ENCODE results near the gene FRAS1.

GRCh38 chr4:78525559-78525958, 468.4 kb downstream of the FRAS1 start:
- TF ChIP-seq, protein P1, sequence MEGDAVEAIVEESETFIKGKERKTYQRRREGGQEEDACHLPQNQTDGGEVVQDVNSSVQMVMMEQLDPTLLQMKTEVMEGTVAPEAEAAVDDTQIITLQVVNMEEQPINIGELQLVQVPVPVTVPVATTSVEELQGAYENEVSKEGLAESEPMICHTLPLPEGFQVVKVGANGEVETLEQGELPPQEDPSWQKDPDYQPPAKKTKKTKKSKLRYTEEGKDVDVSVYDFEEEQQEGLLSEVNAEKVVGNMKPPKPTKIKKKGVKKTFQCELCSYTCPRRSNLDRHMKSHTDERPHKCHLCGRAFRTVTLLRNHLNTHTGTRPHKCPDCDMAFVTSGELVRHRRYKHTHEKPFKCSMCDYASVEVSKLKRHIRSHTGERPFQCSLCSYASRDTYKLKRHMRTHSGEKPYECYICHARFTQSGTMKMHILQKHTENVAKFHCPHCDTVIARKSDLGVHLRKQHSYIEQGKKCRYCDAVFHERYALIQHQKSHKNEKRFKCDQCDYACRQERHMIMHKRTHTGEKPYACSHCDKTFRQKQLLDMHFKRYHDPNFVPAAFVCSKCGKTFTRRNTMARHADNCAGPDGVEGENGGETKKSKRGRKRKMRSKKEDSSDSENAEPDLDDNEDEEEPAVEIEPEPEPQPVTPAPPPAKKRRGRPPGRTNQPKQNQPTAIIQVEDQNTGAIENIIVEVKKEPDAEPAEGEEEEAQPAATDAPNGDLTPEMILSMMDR (IDR thresholded peaks at IDR 0.05) = no peak
- TF ChIP-seq POLR2A (IDR thresholded peaks at IDR 0.05) = no peak
